GM10266 (cell line): ENCODE results near the gene TMEM239.
"Not testable (repeated sequence)": the region's sequence is repeated elsewhere in the genome, so short reads cannot be mapped to it uniquely, and the experiment has no call there.

Experiments
- DNase-seq: peaks from one replicate; pipeline ENCODE4 v3.0.0; 2012; ENCODE audit errors: extremely low spot score
- CTCF ChIP-seq: IDR thresholded peaks from 2 replicates; pipeline ENCODE4 v1.5.1; 2012; ENCODE audit warnings: mild to moderate bottlenecking, low read depth; ENCODE audit not compliant: control insufficient read depth, insufficient read depth; ENCODE audit errors: missing control alignments

The TMEM239 gene

GRCh38 chr20:2825761-2826160, 9.6 kb downstream of the TMEM239 start:
- no peak for TF ChIP-seq CTCF
- DNase-seq: peak; percentile 28

GRCh38 chr20:2826655-2827054, 10.5 kb downstream of the TMEM239 start:
- no peak for DNase-seq
- no peak for TF ChIP-seq CTCF

GRCh38 chr20:2829376-2829775, 13.2 kb downstream of the TMEM239 start:
- no peak for TF ChIP-seq CTCF
- DNase-seq: no peak

GRCh38 chr20:2831206-2831605, 15.0 kb downstream of the TMEM239 start:
- not testable (repeated sequence) for DNase-seq

GRCh38 chr20:2833761-2834160, 17.6 kb downstream of the TMEM239 start:
- DNase-seq: no peak
- TF ChIP-seq CTCF: no peak

- TF ChIP-seq CTCF: no peak
These were observed 18.4 kb downstream of the TMEM239 start for GRCh38 chr20:2834401-2835110.

GRCh38 chr20:2835331-2835796, 19.2 kb downstream of the TMEM239 start:
- no peak for DNase-seq
- TF ChIP-seq CTCF: no peak

More at GRCh38 chr20:2834401-2835110, 18.4 kb downstream of the TMEM239 start:
- DNase-seq: no peak
